Measurements from ENCODE around the gene TXLNG. TPM values are rescaled to one million over a fixed set of nuclear protein-coding genes. Genes with fewer than 3 reads are reported as not detected.
A peak's percentile ranks its signal among the peaks of the same experiment; 100 is the strongest.
"Not testable (repeated sequence)": the region's sequence is repeated elsewhere in the genome, so short reads cannot be mapped to it uniquely, and the experiment has no call there.

The TXLNG gene
- polyA plus RNA-seq, result 17.1 TPM

- no peaks in the 10 kb centered on the region for H3K9me3 Mint-ChIP-seq
- peaks cover 15 to 22% (median 17%) of the 10 kb centered on the region in 3 donors for H3K4me1 Mint-ChIP-seq
- H3K27me3 Mint-ChIP-seq, result no peaks in the 10 kb centered on the region
- peak within 1 kb of the TSS; percentile 77 to 95 (median 92) for H3K27ac Mint-ChIP-seq
- peaks cover 1% of the 10 kb centered on the region for H3K36me3 Mint-ChIP-seq
- H3K4me3 Mint-ChIP-seq, result peak within 1 kb of the TSS; percentile 92 to 99 (median 94)
These were observed at the start of gene TXLNG for GRCh38 chrX:16786139-16786790. TSS of gene TXLNG (plus strand) at chrX:16786466. CDS start at chrX:16786488, 22 bp downstream.

DNA sequence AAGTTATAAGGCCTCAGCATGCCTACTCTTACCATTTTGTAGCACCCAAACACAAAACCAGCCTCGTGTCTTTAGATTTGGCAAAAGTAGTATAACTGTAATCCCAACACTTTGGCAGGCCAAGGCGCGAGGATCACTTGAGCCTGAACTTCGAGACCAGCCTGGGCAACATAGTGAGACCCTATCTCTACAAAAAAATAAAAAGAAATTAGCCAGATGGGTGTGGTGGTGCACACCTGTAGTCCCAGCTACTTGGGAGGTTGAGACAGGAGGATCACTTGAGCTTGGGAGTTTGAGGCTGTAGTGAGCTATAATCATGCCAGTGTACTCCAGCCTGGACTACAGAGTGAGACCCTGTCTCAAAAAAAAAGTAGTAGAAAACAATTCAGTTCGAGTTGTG lies 49.2 kb upstream of the TXLNG start:
- Mint-ChIP-seq H3K36me3 (peaks cover 21% of the 10 kb centered on the region), H3K27me3 (no peaks in the 10 kb centered on the region), H3K9me3 (no peaks in the 10 kb centered on the region), H3K27ac (no peak overlapping the region), H3K4me1 (peaks cover 0 to 5% (median 0%) of the 10 kb centered on the region in 3 donors), H3K4me3 (no peak overlapping the region)

GRCh38 chrX:16739574-16739973 lies 46.7 kb upstream of the TXLNG start:
- no peak overlapping the region for H3K27ac Mint-ChIP-seq

GRCh38 chrX:16743604-16744325 lies 42.5 kb upstream of the TXLNG start:
- Mint-ChIP-seq H3K4me1 (peaks cover 0 to 3% (median 0%) of the 10 kb centered on the region in 3 donors), H3K36me3 (peaks cover 20% of the 10 kb centered on the region), H3K4me3 (no peak overlapping the region), H3K9me3 (no peaks in the 10 kb centered on the region), H3K27ac (no peak overlapping the region), H3K27me3 (no peaks in the 10 kb centered on the region)

More at GRCh38 chrX:16739574-16739973, 46.7 kb upstream of the TXLNG start:
- Mint-ChIP-seq H3K4me1 (peaks cover 0 to 6% (median 0%) of the 10 kb centered on the region in 3 donors), H3K27me3 (no peaks in the 10 kb centered on the region), H3K4me3 (no peak overlapping the region), H3K36me3 (peaks cover 25% of the 10 kb centered on the region), H3K9me3 (no peaks in the 10 kb centered on the region)

GRCh38 chrX:16745102-16745501 lies 41.2 kb upstream of the TXLNG start:
- Mint-ChIP-seq H3K9me3 (no peaks in the 10 kb centered on the region), H3K4me3 (no peak overlapping the region), H3K27ac (peak overlapping the region in 2 of 3 donors; percentile 23 to 39), H3K36me3 (peaks cover 13% of the 10 kb centered on the region), H3K27me3 (no peaks in the 10 kb centered on the region), H3K4me1 (peaks cover 0 to 3% (median 0%) of the 10 kb centered on the region in 3 donors)

- H3K36me3 Mint-ChIP-seq, result peaks cover 14% of the 10 kb centered on the region
- no peak overlapping the region for H3K4me3 Mint-ChIP-seq
- no peaks in the 10 kb centered on the region for H3K9me3 Mint-ChIP-seq
- peak overlapping the region in 1 of 3 donors; percentile 23 for H3K27ac Mint-ChIP-seq
- H3K27me3 Mint-ChIP-seq, result no peaks in the 10 kb centered on the region
- H3K4me1 Mint-ChIP-seq, result peaks cover 0 to 3% (median 0%) of the 10 kb centered on the region in 3 donors
These were observed 40.6 kb upstream of the TXLNG start for GRCh38 chrX:16745659-16746058.

DNA sequence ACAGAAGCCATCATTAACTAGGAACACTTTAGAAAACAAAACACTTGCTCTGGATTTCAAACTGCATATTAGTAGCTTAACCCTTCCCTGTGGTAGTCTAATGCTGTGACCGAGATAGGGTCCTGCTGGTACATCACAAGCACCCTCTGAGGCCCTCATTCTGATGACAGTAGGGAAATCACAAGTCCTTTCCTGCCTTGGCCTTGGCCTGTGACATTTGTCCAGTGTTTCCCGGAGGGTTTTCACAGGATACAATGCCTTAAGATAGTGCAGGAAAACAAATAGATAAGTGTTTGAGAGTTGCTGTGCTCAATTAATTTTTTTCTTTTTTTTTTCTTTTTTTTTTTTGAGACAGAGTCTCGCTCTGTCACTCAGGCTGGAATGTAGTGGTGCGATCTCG lies 37.8 kb upstream of the TXLNG start:
- Mint-ChIP-seq H3K4me3 (no peak overlapping the region), H3K4me1 (peaks cover 0 to 3% (median 1%) of the 10 kb centered on the region in 3 donors), H3K27me3 (no peaks in the 10 kb centered on the region), H3K9me3 (no peaks in the 10 kb centered on the region), H3K27ac (no peak overlapping the region), H3K36me3 (peaks cover 11% of the 10 kb centered on the region)

DNA sequence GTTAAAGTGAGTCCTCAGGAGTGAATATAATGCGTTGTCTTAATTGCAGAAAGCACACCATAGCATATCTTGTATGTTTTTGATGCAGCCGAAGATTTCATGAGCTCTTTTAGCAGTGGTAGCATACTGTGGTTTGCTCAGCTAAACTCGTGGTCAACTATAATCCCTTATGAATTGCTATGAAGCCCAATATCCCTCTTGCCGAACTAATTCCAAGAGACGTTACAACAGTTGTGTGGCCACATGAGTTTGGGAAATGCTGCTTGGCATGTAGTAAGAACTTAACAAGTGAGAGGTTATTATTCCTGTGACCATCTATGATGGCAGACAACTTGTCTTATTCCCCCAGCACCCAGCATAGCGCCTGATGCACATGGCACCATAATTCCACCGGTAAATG lies 36.1 kb upstream of the TXLNG start:
- Mint-ChIP-seq H3K27ac (no peak overlapping the region), H3K4me3 (no peak overlapping the region), H3K4me1 (peaks cover 0 to 2% (median 0%) of the 10 kb centered on the region in 3 donors), H3K36me3 (peaks cover 8% of the 10 kb centered on the region), H3K9me3 (no peaks in the 10 kb centered on the region), H3K27me3 (no peaks in the 10 kb centered on the region)

DNA sequence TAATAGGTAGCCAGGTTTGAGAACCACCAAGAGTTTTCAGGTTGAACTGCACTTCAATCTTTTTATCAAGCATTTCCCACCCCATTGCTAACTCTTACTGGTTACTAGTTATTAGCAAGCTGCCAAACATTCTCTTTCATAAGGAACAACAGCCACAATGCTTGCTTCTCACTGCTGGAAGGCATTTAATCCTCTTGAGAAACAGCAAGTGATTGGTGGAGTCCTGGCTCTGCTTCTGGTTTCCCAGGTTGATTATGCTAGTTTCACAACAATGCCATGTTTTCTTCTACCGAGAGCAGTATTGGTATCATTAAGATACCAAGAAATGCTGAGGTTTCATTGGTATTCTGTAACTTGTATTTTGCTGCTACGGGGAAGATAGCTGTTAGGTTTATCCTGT lies 32.2 kb upstream of the TXLNG start:
- Mint-ChIP-seq H3K9me3 (no peaks in the 10 kb centered on the region), H3K27ac (peak overlapping the region in 1 of 3 donors; percentile 28), H3K4me3 (no peak overlapping the region), H3K36me3 (peaks cover 16% of the 10 kb centered on the region), H3K27me3 (no peaks in the 10 kb centered on the region), H3K4me1 (peaks cover 0 to 2% (median 0%) of the 10 kb centered on the region in 3 donors)

DNA sequence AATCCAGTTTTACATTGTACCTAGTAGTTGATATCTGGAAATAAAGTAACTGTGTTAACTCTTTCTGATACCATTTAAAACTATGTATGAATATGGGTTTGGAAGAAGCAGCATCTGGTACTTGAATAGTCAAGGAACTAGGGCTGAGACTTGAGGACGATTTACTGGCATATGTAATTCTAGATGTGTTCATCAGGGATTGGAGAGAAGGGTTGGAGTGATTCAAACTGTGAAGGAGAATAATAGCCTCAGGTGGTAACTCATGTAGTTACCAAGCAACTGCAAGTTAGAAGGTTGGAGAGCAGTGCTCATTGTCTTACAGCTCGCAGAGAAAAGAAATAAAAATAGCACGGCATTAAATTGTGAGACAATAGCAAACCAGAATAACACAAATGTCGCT lies 29.5 kb upstream of the TXLNG start:
- Mint-ChIP-seq H3K27ac (peak overlapping the region in 1 of 3 donors; percentile 58), H3K9me3 (no peaks in the 10 kb centered on the region), H3K27me3 (no peaks in the 10 kb centered on the region), H3K4me3 (no peak overlapping the region), H3K4me1 (peaks cover 0 to 2% (median 0%) of the 10 kb centered on the region in 3 donors), H3K36me3 (peaks cover 14% of the 10 kb centered on the region)

DNA sequence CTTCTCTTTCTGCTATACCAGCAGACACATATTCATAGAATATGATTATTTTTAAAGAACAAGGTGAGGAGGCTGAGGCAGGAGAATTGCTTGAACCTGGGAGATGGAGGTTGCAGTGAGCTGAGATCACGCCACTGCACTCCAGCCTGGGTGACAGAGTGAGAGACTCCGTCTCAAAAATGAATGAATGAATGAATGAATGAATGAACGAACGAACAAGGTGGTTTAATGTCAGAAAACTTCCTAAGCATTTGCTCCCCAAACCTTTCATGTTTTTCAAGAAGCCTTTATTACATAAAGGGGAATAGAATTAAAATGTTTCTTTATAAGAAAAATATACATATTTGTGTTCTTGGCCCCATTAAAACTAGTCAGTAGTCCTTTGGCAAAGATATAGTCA lies 24.8 kb upstream of the TXLNG start:
- not testable (repeated sequence) for H3K27ac Mint-ChIP-seq, H3K9me3 Mint-ChIP-seq, H3K4me1 Mint-ChIP-seq, H3K36me3 Mint-ChIP-seq, H3K27me3 Mint-ChIP-seq, H3K4me3 Mint-ChIP-seq

- H3K4me3 Mint-ChIP-seq, result no peak overlapping the region
- no peaks in the 10 kb centered on the region for H3K4me1 Mint-ChIP-seq
- no peaks in the 10 kb centered on the region for H3K27me3 Mint-ChIP-seq
- H3K36me3 Mint-ChIP-seq, result no peaks in the 10 kb centered on the region
- no peaks in the 10 kb centered on the region for H3K9me3 Mint-ChIP-seq
- H3K27ac Mint-ChIP-seq, result no peak overlapping the region
These were observed 23.7 kb upstream of the TXLNG start for GRCh38 chrX:16762579-16762978.

GRCh38 chrX:16765594-16765993 lies 20.7 kb upstream of the TXLNG start:
- H3K4me3 Mint-ChIP-seq, result no peak overlapping the region
- no peak overlapping the region for H3K27ac Mint-ChIP-seq
- peaks cover 0 to 3% (median 0%) of the 10 kb centered on the region in 3 donors for H3K9me3 Mint-ChIP-seq
- no peaks in the 10 kb centered on the region for H3K27me3 Mint-ChIP-seq
- H3K4me1 Mint-ChIP-seq, result no peaks in the 10 kb centered on the region
- no peaks in the 10 kb centered on the region for H3K36me3 Mint-ChIP-seq

DNA sequence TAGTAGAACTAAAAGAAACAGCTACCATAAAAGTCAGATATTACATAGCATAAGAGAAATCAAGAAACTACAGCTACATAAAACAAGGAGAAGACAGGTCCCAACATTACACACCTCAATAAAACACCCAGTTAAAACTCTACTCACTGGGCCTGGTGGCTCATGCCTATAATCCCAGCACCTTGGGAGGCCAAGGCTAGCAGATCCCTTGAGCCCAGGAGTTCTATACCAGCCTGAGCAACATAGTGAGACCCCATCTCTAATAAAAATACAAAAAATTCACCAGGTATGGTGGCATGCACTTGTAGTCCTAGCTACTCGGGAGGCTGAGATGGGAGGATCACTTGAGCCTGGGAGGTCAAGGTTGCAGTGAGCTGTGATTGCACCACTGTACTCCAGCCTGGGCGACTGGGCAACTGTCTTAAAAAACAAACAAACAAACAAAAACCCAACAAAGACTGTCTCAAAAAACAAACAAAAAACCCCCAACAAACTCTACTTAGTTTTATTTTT lies 15.2 kb upstream of the TXLNG start:
- H3K9me3 Mint-ChIP-seq, result peaks cover 0 to 6% (median 0%) of the 10 kb centered on the region in 3 donors
- peak overlapping the region in 1 of 4 donors; percentile 38 for H3K4me3 Mint-ChIP-seq
- H3K36me3 Mint-ChIP-seq, result peaks cover 2% of the 10 kb centered on the region
- H3K4me1 Mint-ChIP-seq, result peaks cover 0 to 2% (median 1%) of the 10 kb centered on the region in 3 donors
- H3K27me3 Mint-ChIP-seq, result peaks cover 1% of the 10 kb centered on the region
- peak overlapping the region in 1 of 3 donors; percentile 73 for H3K27ac Mint-ChIP-seq
